ENCODE measurements around the gene AGAP1. TPM values are rescaled to one million over a fixed set of nuclear protein-coding genes. Genes with fewer than 3 reads are reported as not detected.

Gene AGAP1
- total RNA-seq, 1 donor from 2014 or later: 43.9 TPM

DNA sequence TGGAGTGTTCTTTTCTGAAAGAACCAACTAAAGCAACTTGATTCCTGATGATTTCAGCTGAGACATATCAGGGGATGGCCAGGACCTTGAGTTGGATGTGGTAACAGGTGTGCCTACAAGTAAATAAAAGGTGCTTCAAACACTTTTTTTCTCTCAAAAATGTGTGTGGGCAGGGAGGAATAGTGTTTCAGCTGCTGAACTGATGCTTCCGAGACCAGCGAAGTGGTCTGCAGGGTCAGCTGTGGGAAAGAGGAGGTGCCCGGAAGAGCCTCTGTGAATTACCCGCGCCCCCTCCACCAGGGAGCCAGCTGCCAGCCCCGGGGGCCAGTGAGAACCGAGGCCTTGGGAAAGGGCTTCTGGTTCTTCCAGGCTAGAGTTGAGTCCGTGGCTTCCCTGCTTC, 425.0 kb downstream of the AGAP1 start:
- TF ChIP-seq, protein P1, sequence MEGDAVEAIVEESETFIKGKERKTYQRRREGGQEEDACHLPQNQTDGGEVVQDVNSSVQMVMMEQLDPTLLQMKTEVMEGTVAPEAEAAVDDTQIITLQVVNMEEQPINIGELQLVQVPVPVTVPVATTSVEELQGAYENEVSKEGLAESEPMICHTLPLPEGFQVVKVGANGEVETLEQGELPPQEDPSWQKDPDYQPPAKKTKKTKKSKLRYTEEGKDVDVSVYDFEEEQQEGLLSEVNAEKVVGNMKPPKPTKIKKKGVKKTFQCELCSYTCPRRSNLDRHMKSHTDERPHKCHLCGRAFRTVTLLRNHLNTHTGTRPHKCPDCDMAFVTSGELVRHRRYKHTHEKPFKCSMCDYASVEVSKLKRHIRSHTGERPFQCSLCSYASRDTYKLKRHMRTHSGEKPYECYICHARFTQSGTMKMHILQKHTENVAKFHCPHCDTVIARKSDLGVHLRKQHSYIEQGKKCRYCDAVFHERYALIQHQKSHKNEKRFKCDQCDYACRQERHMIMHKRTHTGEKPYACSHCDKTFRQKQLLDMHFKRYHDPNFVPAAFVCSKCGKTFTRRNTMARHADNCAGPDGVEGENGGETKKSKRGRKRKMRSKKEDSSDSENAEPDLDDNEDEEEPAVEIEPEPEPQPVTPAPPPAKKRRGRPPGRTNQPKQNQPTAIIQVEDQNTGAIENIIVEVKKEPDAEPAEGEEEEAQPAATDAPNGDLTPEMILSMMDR (IDR thresholded peaks at IDR 0.05; ENCODE audit: unreplicated experiment): no peak
- Mint-ChIP-seq H3K4me1 (ENCODE audit: unreplicated experiment) (peaks cover 16% of the 10 kb centered on the region), H3K27me3 (ENCODE audit: unreplicated experiment) (peaks cover 5% of the 10 kb centered on the region), H3K4me3 (ENCODE audit: unreplicated experiment) (no peak overlapping the region), H3K36me3 (ENCODE audit: low read depth, unreplicated experiment) (peaks cover 17% of the 10 kb centered on the region), H3K9me3 (ENCODE audit: unreplicated experiment) (no peaks in the 10 kb centered on the region), H3K27ac (ENCODE audit: unreplicated experiment) (no peak overlapping the region)
- DNase-seq (ENCODE audit: low spot score): no peak

GRCh38 chr2:235920216-235920865, 426.5 kb downstream of the AGAP1 start:
- TF ChIP-seq, protein P1 (IDR thresholded peaks at IDR 0.05; ENCODE audit: unreplicated experiment): no peak
- Mint-ChIP-seq H3K36me3 (ENCODE audit: low read depth, unreplicated experiment) (peaks cover 5% of the 10 kb centered on the region), H3K27me3 (ENCODE audit: unreplicated experiment) (peaks cover 2% of the 10 kb centered on the region), H3K4me1 (ENCODE audit: unreplicated experiment) (peaks cover 10% of the 10 kb centered on the region), H3K9me3 (ENCODE audit: unreplicated experiment) (no peaks in the 10 kb centered on the region), H3K27ac (ENCODE audit: unreplicated experiment) (no peak overlapping the region), H3K4me3 (ENCODE audit: unreplicated experiment) (no peak overlapping the region)
- no peak for DNase-seq (ENCODE audit: low spot score)

DNA sequence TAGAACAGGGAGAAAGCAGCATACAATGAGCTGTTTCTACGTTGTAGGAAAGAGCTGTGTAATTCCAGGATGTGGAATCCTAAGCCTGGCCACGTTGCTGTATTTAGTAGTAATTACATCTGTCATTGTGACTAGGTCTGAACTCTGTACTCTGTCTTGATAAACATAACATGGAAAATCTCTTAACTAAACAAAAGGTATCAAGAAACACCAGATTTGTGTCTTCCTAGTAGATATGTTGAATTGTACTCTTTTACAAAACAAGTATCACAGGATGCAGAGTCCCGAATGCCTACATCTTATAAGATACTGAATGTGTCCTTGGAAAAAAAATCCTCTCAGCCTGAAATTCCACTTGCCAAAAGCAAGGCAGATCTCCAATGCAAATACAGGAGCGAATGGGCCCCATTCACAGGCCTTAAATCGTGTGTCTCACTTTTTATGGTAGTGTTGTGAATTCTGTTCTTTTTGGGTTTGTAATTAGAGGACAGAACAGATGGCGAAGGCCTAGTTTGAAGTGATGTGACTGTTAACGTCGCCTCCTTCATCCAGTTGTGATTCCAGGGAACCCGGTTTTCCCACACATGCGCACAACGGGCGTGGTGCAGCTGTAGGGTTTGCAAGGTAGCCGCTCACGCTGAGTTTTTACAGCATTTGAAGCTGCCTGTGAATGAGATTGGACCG, 427.8 kb downstream of the AGAP1 start:
- Mint-ChIP-seq H3K27me3 (ENCODE audit: unreplicated experiment) (peaks cover 2% of the 10 kb centered on the region), H3K9me3 (ENCODE audit: unreplicated experiment) (no peaks in the 10 kb centered on the region), H3K4me3 (ENCODE audit: unreplicated experiment) (no peak overlapping the region), H3K27ac (ENCODE audit: unreplicated experiment) (no peak overlapping the region), H3K4me1 (ENCODE audit: unreplicated experiment) (peaks cover 10% of the 10 kb centered on the region), H3K36me3 (ENCODE audit: low read depth, unreplicated experiment) (no peaks in the 10 kb centered on the region)
- TF ChIP-seq, protein P1 (IDR thresholded peaks at IDR 0.05; ENCODE audit: unreplicated experiment): no peak
- DNase-seq (ENCODE audit: low spot score): no peak

- Mint-ChIP-seq H3K9me3 (ENCODE audit: unreplicated experiment) (no peaks in the 10 kb centered on the region), H3K27ac (ENCODE audit: unreplicated experiment) (no peak overlapping the region)
Measured at GRCh38 chr2:235922839-235923238, 429.0 kb downstream of the AGAP1 start.

More at GRCh38 chr2:235922839-235923238, 429.0 kb downstream of the AGAP1 start:
- Mint-ChIP-seq H3K4me3 (ENCODE audit: unreplicated experiment) (no peak overlapping the region), H3K27me3 (ENCODE audit: unreplicated experiment) (peaks cover 2% of the 10 kb centered on the region), H3K4me1 (ENCODE audit: unreplicated experiment) (peaks cover 10% of the 10 kb centered on the region), H3K36me3 (ENCODE audit: low read depth, unreplicated experiment) (no peaks in the 10 kb centered on the region)
- TF ChIP-seq, protein P1 (IDR thresholded peaks at IDR 0.05; ENCODE audit: unreplicated experiment): no peak
- no peak for DNase-seq (ENCODE audit: low spot score)
